ENCODE data around the gene FBXO28.
"Not testable (repeated sequence)": the region's sequence is repeated elsewhere in the genome, so short reads cannot be mapped to it uniquely, and the experiment has no call there.

DNA sequence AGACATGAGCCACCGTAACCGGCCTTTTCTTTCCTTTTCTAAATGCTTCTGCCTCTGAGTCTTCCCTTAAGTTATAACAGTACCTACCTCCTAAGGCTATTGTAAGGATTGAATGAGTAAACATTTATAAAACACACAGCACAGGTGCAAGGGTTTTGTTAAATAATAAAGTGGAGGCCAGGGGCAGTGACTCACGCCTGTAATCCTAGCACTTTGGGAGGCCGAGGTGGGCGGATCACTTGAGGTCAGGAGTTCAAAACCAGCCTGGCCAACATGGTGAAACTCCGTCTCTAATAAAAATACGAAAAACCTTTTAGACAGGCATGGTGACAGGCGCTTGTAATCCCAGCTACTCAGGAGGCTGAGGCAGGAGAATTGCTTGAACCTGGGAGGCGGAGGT is 34.3 kb upstream of the FBXO28 start:
- TF ChIP-seq, protein P1, sequence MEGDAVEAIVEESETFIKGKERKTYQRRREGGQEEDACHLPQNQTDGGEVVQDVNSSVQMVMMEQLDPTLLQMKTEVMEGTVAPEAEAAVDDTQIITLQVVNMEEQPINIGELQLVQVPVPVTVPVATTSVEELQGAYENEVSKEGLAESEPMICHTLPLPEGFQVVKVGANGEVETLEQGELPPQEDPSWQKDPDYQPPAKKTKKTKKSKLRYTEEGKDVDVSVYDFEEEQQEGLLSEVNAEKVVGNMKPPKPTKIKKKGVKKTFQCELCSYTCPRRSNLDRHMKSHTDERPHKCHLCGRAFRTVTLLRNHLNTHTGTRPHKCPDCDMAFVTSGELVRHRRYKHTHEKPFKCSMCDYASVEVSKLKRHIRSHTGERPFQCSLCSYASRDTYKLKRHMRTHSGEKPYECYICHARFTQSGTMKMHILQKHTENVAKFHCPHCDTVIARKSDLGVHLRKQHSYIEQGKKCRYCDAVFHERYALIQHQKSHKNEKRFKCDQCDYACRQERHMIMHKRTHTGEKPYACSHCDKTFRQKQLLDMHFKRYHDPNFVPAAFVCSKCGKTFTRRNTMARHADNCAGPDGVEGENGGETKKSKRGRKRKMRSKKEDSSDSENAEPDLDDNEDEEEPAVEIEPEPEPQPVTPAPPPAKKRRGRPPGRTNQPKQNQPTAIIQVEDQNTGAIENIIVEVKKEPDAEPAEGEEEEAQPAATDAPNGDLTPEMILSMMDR (optimal IDR thresholded peaks at IDR 0.05 in 1 of 3, IDR thresholded peaks at IDR 0.05 in 1 of 3, conservative IDR thresholded peaks at IDR 0.05 in 1 of 3; ENCODE audit: extremely low read depth in 1 of 3, insufficient read depth in 2 of 3, low read length in 3 of 3) = not testable (repeated sequence)
- not testable (repeated sequence) for TF ChIP-seq EZH2 (IDR thresholded peaks at IDR 0.05; ENCODE audit: low read length)

All from keratinocyte (primary cell).